ENCODE data around the gene NAALAD2.

The NAALAD2 gene

GRCh38 chr11:90221803-90222458 is 87.5 kb downstream of the NAALAD2 start:
- Histone ChIP-seq H3K4me3 (ENCODE audit: insufficient read depth, low read length, poor library complexity, severe bottlenecking) (peak overlapping the region; percentile 70), H3K9ac (ENCODE audit: low read length) (peak overlapping the region; percentile 76), H3K79me2 (ENCODE audit: insufficient read depth, low read length) (peaks cover 62% of the 10 kb centered on the region), H2AFZ (ENCODE audit: low read depth, low read length, severe bottlenecking) (peak overlapping the region; percentile 3), H3K9me3 (ENCODE audit: insufficient read depth, low read length) (no peaks in the 10 kb centered on the region), H3K27ac (ENCODE audit: low read depth, low read length) (peak overlapping the region; percentile 57), H3K9me2 (replicated peaks; ENCODE audit: insufficient read depth, low read length) (no peaks in the 10 kb centered on the region), H4K20me1 (ENCODE audit: low read depth, low read length) (peaks cover 25% of the 10 kb centered on the region; the same call in 1 of the 2 replicates), H3F3A (ENCODE audit: insufficient read depth) (no peaks in the 10 kb centered on the region), H3K27me3 (ENCODE audit: low read length) (no peaks in the 10 kb centered on the region), H3K4me2 (ENCODE audit: low read depth, low read length, poor library complexity, severe bottlenecking) (peak overlapping the region; percentile 99), H3K36me3 (ENCODE audit: low read length) (peaks cover 7% of the 10 kb centered on the region)
- TF ChIP-seq EZH2phosphoT487 (conservative IDR thresholded peaks at IDR 0.05; ENCODE audit: low read length) (no peak), CTCF (IDR thresholded peaks at IDR 0.05; ENCODE audit: insufficient read depth, low read length, poor library complexity, severe bottlenecking) (no peak)

GRCh38 chr11:90222459-90223247 is 88.2 kb downstream of the NAALAD2 start, which contains the start of gene CHORDC1:
CHORDC1 (minus strand) TSS chr11:90223049; CDS start chr11:90222954, 95 bp downstream.
- Histone ChIP-seq H3K36me3 (ENCODE audit: low read length) (peaks cover 7% of the 10 kb centered on the region), H3K27me3 (ENCODE audit: low read length) (no peaks in the 10 kb centered on the region), H3K4me3 (ENCODE audit: insufficient read depth, low read length, poor library complexity, severe bottlenecking) (peak within 1 kb of the TSS; percentile 70), H2AFZ (ENCODE audit: low read depth, low read length, severe bottlenecking) (peak within 1 kb of the TSS; percentile 94), H3K27ac (ENCODE audit: low read depth, low read length) (peak within 1 kb of the TSS; percentile 62), H3K9ac (ENCODE audit: low read length) (peak within 1 kb of the TSS; percentile 76), H3F3A (ENCODE audit: insufficient read depth) (no peaks in the 10 kb centered on the region), H3K9me3 (ENCODE audit: insufficient read depth, low read length) (no peaks in the 10 kb centered on the region), H3K9me2 (replicated peaks; ENCODE audit: insufficient read depth, low read length) (no peaks in the 10 kb centered on the region), H4K20me1 (ENCODE audit: low read depth, low read length) (peaks cover 25% of the 10 kb centered on the region; the same call in 1 of the 2 replicates), H3K4me2 (ENCODE audit: low read depth, low read length, poor library complexity, severe bottlenecking) (peak within 1 kb of the TSS; percentile 99), H3K79me2 (ENCODE audit: insufficient read depth, low read length) (peaks cover 55% of the 10 kb centered on the region)
- no peak for TF ChIP-seq EZH2phosphoT487 (conservative IDR thresholded peaks at IDR 0.05; ENCODE audit: low read length)
- no peak for TF ChIP-seq CTCF (IDR thresholded peaks at IDR 0.05; ENCODE audit: insufficient read depth, low read length, poor library complexity, severe bottlenecking)

GRCh38 chr11:90223248-90223585 is 88.8 kb downstream of the NAALAD2 start:
- Histone ChIP-seq H3K9ac (ENCODE audit: low read length) (peak overlapping the region; percentile 76), H3F3A (ENCODE audit: insufficient read depth) (no peaks in the 10 kb centered on the region), H3K4me3 (ENCODE audit: insufficient read depth, low read length, poor library complexity, severe bottlenecking) (peak overlapping the region; percentile 70), H3K79me2 (ENCODE audit: insufficient read depth, low read length) (peaks cover 49% of the 10 kb centered on the region), H2AFZ (ENCODE audit: low read depth, low read length, severe bottlenecking) (peak overlapping the region; percentile 94), H3K4me2 (ENCODE audit: low read depth, low read length, poor library complexity, severe bottlenecking) (peak overlapping the region; percentile 90), H3K9me2 (replicated peaks; ENCODE audit: insufficient read depth, low read length) (no peaks in the 10 kb centered on the region), H3K36me3 (ENCODE audit: low read length) (peaks cover 7% of the 10 kb centered on the region), H4K20me1 (ENCODE audit: low read depth, low read length) (peaks cover 22% of the 10 kb centered on the region; the same call in 1 of the 2 replicates), H3K9me3 (ENCODE audit: insufficient read depth, low read length) (no peaks in the 10 kb centered on the region), H3K27me3 (ENCODE audit: low read length) (no peaks in the 10 kb centered on the region), H3K27ac (ENCODE audit: low read depth, low read length) (peak overlapping the region; percentile 62)
- TF ChIP-seq EZH2phosphoT487 (conservative IDR thresholded peaks at IDR 0.05; ENCODE audit: low read length) = no peak
